Ascending aorta (tissue), 2 donors: ENCODE measurements around the gene NLRP9. TPM values are rescaled to one million over a fixed set of nuclear protein-coding genes. Genes with fewer than 3 reads are reported as not detected.

ENCODE experiments used
- DNase-seq, 2 donors: peaks; one replicate each; pipeline ENCODE4 v3.0.0-alpha.2; 2019; ENCODE audit warnings: low spot score in 2 of 2
- H3K27ac ChIP-seq, 2 donors: fragments of 200-600 bp; sonication (generic); one replicate each; pipeline ENCODE4 v1.5.1; 2016 to 2017; ENCODE audit warnings: mild to moderate bottlenecking in 1 of 2
- H3K27me3 ChIP-seq: fragments of 200-600 bp; sonication (generic); one replicate; pipeline ENCODE4 v1.5.1; 2017
- H3K36me3 ChIP-seq, 2 donors: fragments of 200-600 bp; sonication (generic); one replicate each; pipeline ENCODE4 v1.5.1; 2016
- H3K4me1 ChIP-seq, 2 donors: fragments of 200-600 bp; sonication (generic); one replicate each; pipeline ENCODE4 v1.5.1; 2016 to 2017; ENCODE audit warnings: mild to moderate bottlenecking in 1 of 2
- H3K4me3 ChIP-seq, 2 donors: fragments of 200-600 bp; sonication (generic); one replicate each; pipeline ENCODE4 v1.5.1; 2016 to 2017; ENCODE audit warnings: mild to moderate bottlenecking in 1 of 2
- H3K9me3 ChIP-seq, 2 donors: fragments of 200-600 bp; sonication (generic); one replicate each; pipeline ENCODE4 v1.5.1; 2016
- CTCF ChIP-seq, 3 experiments: fragments of 200-600 bp in 2 of 3; fragments of 450-650 bp in 1 of 3; sonication (generic) in 2 of 3; IDR thresholded peaks; one replicate each; pipeline ENCODE4 v1.5.1; 2016 to 2019; ENCODE audit warnings: antibody characterized with exemption in 3 of 3, mild to moderate bottlenecking in 1 of 3, moderate library complexity in 1 of 3
- intact Hi-C: fragments of 100-400 bp; cut with DNase I; formaldehyde crosslinking; loops from one replicate; pipeline ENCODE4 v1.15.1; 2023
- total RNA-seq: library from RNA; depleted of rRNA; stranded (reverse); fragments of >200 nt; gene quantifications from one replicate; pipeline ENCODE4 v1.1.0, GENCODE V29; 2016

The NLRP9 gene
- total RNA-seq, 1 donor from 2014 or later: not detected

- H3K4me1 ChIP-seq: no peaks in the 10 kb centered on the region
- H3K9me3 ChIP-seq: no peaks in the 10 kb centered on the region
- no peak for DNase-seq
- peaks cover 68 to 81% of the 10 kb centered on the region in 2 donors for H3K36me3 ChIP-seq
- H3K4me3 ChIP-seq: no peak overlapping the region
- H3K27ac ChIP-seq: no peak overlapping the region
- intact Hi-C loops: no loop called here
- TF ChIP-seq CTCF (IDR thresholded peaks at IDR 0.05): no peak
- H3K27me3 ChIP-seq: no peaks in the 10 kb centered on the region
These were observed 43.3 kb downstream of the NLRP9 start for GRCh38 chr19:55694656-55695491.

GRCh38 chr19:55694241-55694655 is 44.0 kb downstream of the NLRP9 start:
- Histone ChIP-seq H3K4me3 (no peak overlapping the region), H3K36me3 (peaks cover 74 to 83% of the 10 kb centered on the region in 2 donors), H3K4me1 (no peaks in the 10 kb centered on the region), H3K9me3 (no peaks in the 10 kb centered on the region), H3K27me3 (no peaks in the 10 kb centered on the region), H3K27ac (no peak overlapping the region)
- intact Hi-C loops: no loop called here
- no peak for DNase-seq
- no peak for TF ChIP-seq CTCF (IDR thresholded peaks at IDR 0.05)

- intact Hi-C loops: no loop called here
- Histone ChIP-seq H3K9me3 (no peaks in the 10 kb centered on the region), H3K4me1 (no peaks in the 10 kb centered on the region), H3K27ac (no peak overlapping the region), H3K4me3 (no peak overlapping the region), H3K27me3 (no peaks in the 10 kb centered on the region), H3K36me3 (peaks cover 82 to 89% of the 10 kb centered on the region in 2 donors)
- TF ChIP-seq CTCF (IDR thresholded peaks at IDR 0.05): no peak
- DNase-seq: no peak
These were observed 44.7 kb downstream of the NLRP9 start for GRCh38 chr19:55693336-55693974.

GRCh38 chr19:55692681-55693081 is 45.5 kb downstream of the NLRP9 start:
- H3K4me3 ChIP-seq: no peak overlapping the region
- no peak overlapping the region for H3K27ac ChIP-seq
- H3K9me3 ChIP-seq: no peaks in the 10 kb centered on the region
- H3K27me3 ChIP-seq: no peaks in the 10 kb centered on the region
- intact Hi-C loops: no loop called here
- DNase-seq: no peak
- H3K36me3 ChIP-seq: peaks cover 84 to 92% of the 10 kb centered on the region in 2 donors
- TF ChIP-seq CTCF (IDR thresholded peaks at IDR 0.05): no peak
- H3K4me1 ChIP-seq: no peaks in the 10 kb centered on the region

GRCh38 chr19:55691561-55692481 is 46.4 kb downstream of the NLRP9 start:
- Histone ChIP-seq H3K27ac (no peak overlapping the region), H3K36me3 (peaks cover 91 to 94% of the 10 kb centered on the region in 2 donors), H3K4me3 (no peak overlapping the region), H3K4me1 (no peaks in the 10 kb centered on the region), H3K27me3 (no peaks in the 10 kb centered on the region), H3K9me3 (no peaks in the 10 kb centered on the region)
- intact Hi-C loops: no loop called here
- TF ChIP-seq CTCF (IDR thresholded peaks at IDR 0.05): no peak
- no peak for DNase-seq
